Panc1 (cell line): Measurements from ENCODE around the gene ATRN. TPM values are rescaled to one million over a fixed set of nuclear protein-coding genes. Genes with fewer than 3 reads are reported as not detected.

Experiments
- ATAC-seq: fragments of 200-7000 bp; cut with Tn5 transposase; 2 replicates; pipeline ENCODE4 v1.9.1; 2020; ENCODE audit warnings: mild to moderate bottlenecking, moderate library complexity
- BruUV-seq: library from RNA; stranded (reverse); fragments of 400-500 nt; replicated peaks from 2 replicates; lab custom pipeline; 2021; lab: Mats Ljungman, UMichigan
- CTCF ChIA-PET: fragments of 300-600 bp; sonication (Branson Sonifier 250); formaldehyde crosslinking; loops from one replicate; lab custom pipeline; 2022; ENCODE audit warnings: antibody characterized with exemption; lab: Charles Lee
- POLR2A ChIA-PET: fragments of 300-600 bp; sonication (Branson Sonifier 250); formaldehyde crosslinking; loops from one replicate; lab custom pipeline; 2022; ENCODE audit warnings: antibody characterized with exemption; lab: Charles Lee
- DNase-seq: peaks from one replicate; pipeline ENCODE4 v3.0.0-alpha.2; 2010; ENCODE audit warnings: low read depth, low spot score
- H3K27ac ChIP-seq: 2 replicates; pipeline ENCODE4 v1.5.1; 2011; ENCODE audit warnings: mild to moderate bottlenecking, low read length, inconsistent platforms
- H3K27me3 ChIP-seq: fragments of 200-500 bp; sonication (Bioruptor generic); 2 replicates; pipeline ENCODE4 v1.6.0; 2014; ENCODE audit warnings: low read length, inconsistent platforms; ENCODE audit not compliant: control insufficient read depth, insufficient read depth
- H3K36me3 ChIP-seq: fragments of 200-500 bp; sonication (Bioruptor generic); 2 replicates; pipeline ENCODE4 v1.5.1; 2014; ENCODE audit warnings: inconsistent platforms, mild to moderate bottlenecking, low read length, moderate library complexity; ENCODE audit not compliant: control insufficient read depth, insufficient read depth
- H3K4me1 ChIP-seq: 2 replicates; pipeline ENCODE4 v1.5.1; 2011; ENCODE audit warnings: inconsistent platforms, mild to moderate bottlenecking, low read length, moderate library complexity; ENCODE audit not compliant: control insufficient read depth, insufficient read depth
- H3K4me3 ChIP-seq, 2 experiments: 2 replicates each; pipeline ENCODE4 v1.5.1; 2011 to 2012; ENCODE audit warnings: low read depth in 2 of 2, low read length in 2 of 2, mild to moderate bottlenecking in 2 of 2, inconsistent platforms in 1 of 2, moderate library complexity in 1 of 2
- H3K9me3 ChIP-seq: fragments of 200-500 bp; sonication (Bioruptor generic); 2 replicates; pipeline ENCODE4 v1.5.1; 2014; ENCODE audit warnings: low read depth, mild to moderate bottlenecking, inconsistent platforms, low read length, moderate library complexity; ENCODE audit not compliant: control insufficient read depth, insufficient read depth
- CTCF ChIP-seq: fragments of 450-650 bp; IDR thresholded peaks from 2 replicates; pipeline ENCODE4 v1.5.1; 2017; ENCODE audit warnings: mild to moderate bottlenecking
- POLR2AphosphoS5 ChIP-seq: IDR thresholded peaks from 2 replicates; pipeline ENCODE4 v1.6.1; 2012; ENCODE audit warnings: mild to moderate bottlenecking, low read depth, low read length, moderate library complexity
- REST ChIP-seq, 2 experiments: IDR thresholded peaks; 2 replicates each; pipeline ENCODE4 v1.6.1; 2011 to 2012; ENCODE audit warnings: low read depth in 2 of 2, control low read depth in 1 of 2, low read length in 1 of 2, mild to moderate bottlenecking in 1 of 2, moderate library complexity in 1 of 2; ENCODE audit not compliant: insufficient read depth in 1 of 2
- SIN3A ChIP-seq: IDR thresholded peaks from 2 replicates; pipeline ENCODE4 v1.6.1; 2012; ENCODE audit warnings: low read depth, mild to moderate bottlenecking, low read length, moderate library complexity, borderline replicate concordance; ENCODE audit not compliant: insufficient read depth
- TCF7L2 ChIP-seq: IDR thresholded peaks from 2 replicates; pipeline ENCODE4 v1.6.1; 2011; ENCODE audit warnings: mild to moderate bottlenecking, low read depth, low read length, inconsistent platforms
- in situ Hi-C: cut with HindIII; loops from 2 replicates; pipeline ENCODE4 v1.10.0; 2016; ENCODE audit warnings: low sequenced_read_pairs, low pct_unique_long_range_greater_than_20kb
- intact Hi-C: fragments of 100-400 bp; cut with micrococcal nuclease; formaldehyde crosslinking; loops from one replicate; pipeline ENCODE4 v1.10.0; 2022; ENCODE audit not compliant: unreplicated experiment
- total RNA-seq: library from RNA; stranded (reverse); gene quantifications from one replicate; pipeline ENCODE4 v1.2.1, GENCODE V29; 2021; ENCODE audit not compliant: unreplicated experiment

ATRN gene
- total RNA-seq, 1 experiment from 2014 or later, result 33.8 TPM

- no peaks in the 10 kb centered on the region for H3K9me3 ChIP-seq
- no peak overlapping the region for H3K27ac ChIP-seq
- no TSS peak for BruUV-seq
- H3K4me3 ChIP-seq, result no peak overlapping the region
- TF ChIP-seq CTCF (no peak), REST (IDR thresholded peaks at IDR 0.05; ENCODE audit: insufficient read depth in 1 of 2, low read depth in 2 of 2, low read length in 1 of 2) (no peak), TCF7L2 (no peak), POLR2AphosphoS5 (no peak), SIN3A (no peak)
- in situ Hi-C loops (no loop called here), intact Hi-C loops (loop anchor here (5.0 to 10.0 kb wide), 2 partner anchors 67 to 90 kb away; partner anchors contain the start of gene ADISSP)
- H3K27me3 ChIP-seq, result peaks cover 6% of the 10 kb centered on the region; the same call in 1 of the 2 replicates
- ATAC-seq (no peak), DNase-seq (no peak)
- ChIA-PET POLR2A (no interaction called here), CTCF (interaction anchor here (0.6 to 2.1 kb wide), 4 partner anchors 33 to 331 kb away, joined by 4 to 12 read pairs (median 8); partner anchors contain the start of gene ADISSP)
- 0 out of 2 replicates have a peak, but pooled peaks cover 2% of the 10 kb centered on the region for H3K36me3 ChIP-seq
- no peaks in the 10 kb centered on the region for H3K4me1 ChIP-seq
Observed at GRCh38 chr20:3677733-3678132, 206.9 kb downstream of the ATRN start.

- no TSS peak for BruUV-seq
- Histone ChIP-seq H3K9me3 (no peaks in the 10 kb centered on the region), H3K4me1 (no peaks in the 10 kb centered on the region), H3K27ac (no peak overlapping the region), H3K4me3 (no peak overlapping the region), H3K36me3 (0 out of 2 replicates have a peak, but pooled peaks cover 2% of the 10 kb centered on the region), H3K27me3 (peaks cover 3% of the 10 kb centered on the region; the same call in 1 of the 2 replicates)
- in situ Hi-C loops, result no loop called here
- TF ChIP-seq SIN3A, result no peak
- no peak for TF ChIP-seq TCF7L2
- no peak for TF ChIP-seq CTCF
- TF ChIP-seq POLR2AphosphoS5, result no peak
- no peak for TF ChIP-seq REST (IDR thresholded peaks at IDR 0.05; ENCODE audit: insufficient read depth in 1 of 2, low read depth in 2 of 2, low read length in 1 of 2)
- ChIA-PET CTCF (no interaction called here), POLR2A (no interaction called here)
- DNase-seq, result no peak
- intact Hi-C loops, result loop anchor here (5.0 to 10.0 kb wide), 2 partner anchors 67 to 89 kb away; partner anchors contain the start of gene ADISSP
- no peak for ATAC-seq
Observed at GRCh38 chr20:3678198-3678597, 207.4 kb downstream of the ATRN start.
